HuH-7.5 (cell line): ENCODE results near the gene ALPL.
"Not testable (repeated sequence)": the region's sequence is repeated elsewhere in the genome, so short reads cannot be mapped to it uniquely, and the experiment has no call there.

Experiments
- DNase-seq: peaks from one replicate; pipeline ENCODE4 v3.0.0; 2011; ENCODE audit warnings: low spot score

ALPL gene

GRCh38 chr1:21509351-21510112 is at the start of gene ALPL:
TSS of gene ALPL (plus strand) at chr1:21509423. CDS start at chr1:21554082, 44,659 bp downstream.
- DNase-seq, result no peak

GRCh38 chr1:21465127-21465526 is 44.1 kb upstream of the ALPL start:
- DNase-seq, result not testable (repeated sequence)

DNA sequence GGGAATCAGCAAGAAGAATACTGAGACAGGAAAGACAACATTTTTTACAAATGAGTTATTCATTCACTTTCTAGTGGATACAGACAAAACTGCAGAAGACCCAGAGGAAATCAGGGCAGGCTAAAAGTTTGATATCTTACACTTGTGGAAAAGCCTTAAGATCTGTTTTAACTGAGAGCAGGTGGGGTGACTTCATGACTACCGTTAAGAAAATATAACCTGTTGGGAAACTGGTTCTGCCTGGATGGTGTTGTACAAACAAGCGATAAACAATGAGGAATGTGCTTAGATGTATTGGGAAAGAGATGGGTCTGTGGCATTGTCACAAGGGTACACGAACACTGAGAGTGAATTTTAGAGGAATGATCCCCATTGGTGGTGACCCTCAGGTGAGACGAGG is 41.3 kb upstream of the ALPL start:
- DNase-seq, result not testable (repeated sequence)

DNA sequence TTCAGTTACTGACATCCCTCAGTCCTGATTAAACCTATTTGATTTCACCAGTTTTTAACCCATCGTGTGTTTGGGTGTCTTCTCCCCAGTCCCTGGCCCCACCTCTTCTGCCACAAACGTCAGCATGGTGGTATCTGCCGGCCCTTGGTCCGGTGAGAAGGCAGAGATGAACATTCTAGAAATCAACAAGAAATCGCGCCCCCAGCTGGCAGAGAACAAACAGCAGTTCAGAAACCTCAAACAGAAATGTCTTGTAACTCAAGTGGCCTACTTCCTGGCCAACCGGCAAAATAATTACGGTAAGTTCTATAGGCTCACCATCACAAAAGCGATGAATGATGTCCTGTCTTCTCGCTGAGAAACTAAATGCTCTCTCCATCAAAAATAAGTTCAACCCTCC is 40.6 kb upstream of the ALPL start:
- DNase-seq, result no peak

GRCh38 chr1:21469581-21469980 is 39.6 kb upstream of the ALPL start:
- DNase-seq, result no peak

DNA sequence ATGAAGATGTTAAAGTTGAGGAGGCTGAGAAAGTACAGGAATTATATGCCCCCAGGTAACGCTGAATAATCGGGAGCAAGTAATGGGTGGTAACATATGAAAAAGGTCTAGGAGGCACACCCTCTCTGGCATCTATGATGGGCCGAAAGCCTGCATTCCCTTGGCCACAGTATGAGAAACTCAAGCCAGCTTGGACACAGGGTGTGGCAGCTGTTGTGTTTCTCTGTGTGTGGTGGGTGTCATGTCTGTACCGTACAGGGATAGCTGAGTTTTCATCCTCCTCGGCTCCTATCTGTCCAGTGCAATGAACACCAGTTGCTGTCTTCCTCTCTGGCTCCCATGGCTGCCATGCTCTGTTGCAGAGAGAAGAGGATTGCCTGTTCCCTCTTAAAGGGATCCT is 36.4 kb upstream of the ALPL start:
- no peak for DNase-seq

GRCh38 chr1:21478356-21478755 is 30.9 kb upstream of the ALPL start:
- no peak for DNase-seq

GRCh38 chr1:21483881-21484280 is 25.3 kb upstream of the ALPL start:
- DNase-seq, result not testable (repeated sequence)

DNA sequence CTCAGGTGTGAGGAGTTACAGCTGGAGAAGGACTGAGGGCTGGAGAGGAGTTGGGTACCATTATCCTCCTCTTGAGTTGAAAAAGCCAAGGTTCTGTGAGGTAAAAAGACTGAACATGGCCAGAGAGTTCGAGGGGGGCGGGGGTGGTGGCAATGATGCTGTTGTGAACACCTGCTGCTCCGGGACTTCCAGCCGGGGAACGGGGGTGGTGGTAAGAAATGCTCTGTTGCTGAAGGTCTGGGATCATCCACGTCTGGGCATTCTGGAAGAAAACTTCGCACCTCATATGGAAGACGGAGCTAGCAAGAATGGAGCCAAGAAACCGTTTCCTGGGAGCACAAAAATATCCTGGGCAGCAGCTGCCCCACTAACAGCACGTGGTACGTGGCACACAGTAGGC is 20.1 kb upstream of the ALPL start:
- DNase-seq, result no peak

- DNase-seq, result no peak
These were observed 18.3 kb upstream of the ALPL start for GRCh38 chr1:21490774-21491487.

- DNase-seq, result no peak
These were observed 17.5 kb upstream of the ALPL start for GRCh38 chr1:21491488-21492355.

DNA sequence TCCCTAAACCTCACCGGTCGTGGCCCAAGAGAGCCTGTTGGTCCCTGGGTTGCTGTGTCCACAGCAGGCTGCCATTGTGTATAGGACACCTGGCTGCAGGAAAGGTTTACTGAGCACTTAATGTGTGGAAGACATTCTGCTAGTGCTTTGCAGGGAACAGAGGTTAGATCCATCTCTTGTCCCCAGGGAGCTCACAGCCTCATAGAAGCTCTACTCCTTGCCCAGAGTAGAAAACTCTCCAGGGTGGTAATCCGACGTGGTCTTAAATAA is 16.9 kb upstream of the ALPL start:
- no peak for DNase-seq

DNA sequence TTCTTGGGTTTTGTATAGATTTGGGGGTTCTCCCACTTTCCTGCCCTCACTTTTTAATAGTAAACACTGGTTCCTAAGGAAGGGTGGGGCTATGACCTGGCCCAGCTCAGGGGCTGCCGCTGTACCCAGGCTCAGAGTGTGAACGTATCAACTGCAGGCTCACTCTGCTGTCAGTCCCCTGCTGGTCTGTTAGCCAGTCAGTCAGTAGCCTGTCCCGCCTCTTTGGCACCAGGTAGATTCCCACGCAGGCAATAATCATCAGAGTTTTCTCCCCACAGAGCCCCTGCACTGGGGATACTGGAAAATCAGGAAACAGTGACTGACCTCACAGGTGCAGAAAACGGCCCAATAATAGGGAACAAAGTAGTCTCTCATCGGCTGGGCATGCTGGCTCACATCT is 15.0 kb upstream of the ALPL start:
- DNase-seq, result no peak

- no peak for DNase-seq
These were observed 13.9 kb upstream of the ALPL start for GRCh38 chr1:21495225-21495820.

GRCh38 chr1:21496063-21496462 is 13.2 kb upstream of the ALPL start:
- DNase-seq, result no peak

DNA sequence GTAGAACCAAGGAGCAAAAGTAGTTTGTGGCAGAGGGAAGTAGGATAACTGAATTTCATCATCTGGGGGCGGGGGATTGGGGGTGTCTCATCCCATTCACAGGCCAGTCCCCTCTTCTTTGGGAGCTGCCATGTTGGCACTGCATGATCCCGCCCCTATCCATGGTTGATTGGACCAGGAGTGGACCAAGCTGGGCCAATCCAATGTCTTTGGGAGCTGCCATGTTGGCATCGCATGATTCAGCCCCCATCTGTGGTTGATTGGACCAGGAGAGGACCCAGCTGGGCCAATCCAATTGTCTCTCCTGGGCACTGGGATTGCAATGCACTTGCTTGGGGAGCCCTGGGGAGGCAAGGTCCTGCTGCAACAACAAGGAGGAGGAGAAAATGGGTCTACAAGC is 12.3 kb upstream of the ALPL start:
- no peak for DNase-seq

GRCh38 chr1:21497466-21498061 is 11.7 kb upstream of the ALPL start:
- DNase-seq, result no peak

- DNase-seq, result no peak
These were observed 9.8 kb upstream of the ALPL start for GRCh38 chr1:21499283-21499950.

DNA sequence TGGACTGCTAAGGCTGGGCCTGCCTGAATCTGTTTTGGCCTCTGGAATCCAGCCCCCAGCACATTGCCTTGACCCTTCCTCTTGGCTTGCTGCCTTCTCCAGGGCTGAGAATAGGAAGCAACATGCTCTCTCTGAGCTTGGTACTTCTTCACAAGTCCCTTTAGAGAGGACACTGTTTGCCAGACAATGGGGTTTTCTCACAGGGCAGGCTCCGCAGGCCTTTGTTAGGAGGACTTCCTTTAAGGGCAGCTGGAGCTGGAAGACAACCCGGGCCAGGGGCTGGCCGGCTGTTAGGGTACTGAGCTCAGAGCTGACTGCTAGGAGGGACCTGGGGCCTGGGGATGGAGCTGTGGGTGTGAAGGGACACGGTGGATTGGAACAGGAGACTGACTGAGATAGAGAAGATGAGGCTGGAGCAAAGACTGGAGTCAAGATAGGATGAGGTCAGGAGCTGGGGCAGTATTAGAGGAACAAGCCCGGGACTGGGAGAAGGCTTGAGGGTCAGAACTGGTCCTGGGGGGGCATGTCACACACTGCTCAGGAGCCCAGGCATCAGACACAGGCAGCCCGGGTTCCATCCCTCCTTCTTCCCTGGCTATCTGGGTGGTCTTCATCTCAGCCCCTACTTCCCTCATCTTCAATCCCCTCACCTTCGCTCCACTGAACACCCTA is 5.4 kb upstream of the ALPL start:
- no peak for DNase-seq

GRCh38 chr1:21506804-21507203 is 2.4 kb upstream of the ALPL start:
- DNase-seq, result no peak
